Stomach (tissue), 9 donors: ENCODE results near the gene RTN4. TPM values are rescaled to one million over a fixed set of nuclear protein-coding genes. Genes with fewer than 3 reads are reported as not detected.

Experiments
- DNase-seq, 2 donors: peaks; one replicate each; pipeline versions ENCODE4 v3.0.0 to v3.0.0-alpha.2; 2013 to 2019
- H3K27ac ChIP-seq, 5 donors: fragments of 200-600 bp in 4 of 5; sonication (generic) in 4 of 5; one replicate each; pipeline ENCODE4 v1.5.1; 2013 to 2019; ENCODE audit warnings: mild to moderate bottlenecking in 1 of 5, moderate library complexity in 1 of 5
- H3K27me3 ChIP-seq, 3 donors: fragments of 200-600 bp; sonication (generic); one replicate each; pipeline ENCODE4 v1.5.1; 2017 to 2019; ENCODE audit warnings: mixed run types in 1 of 3
- H3K36me3 ChIP-seq, 4 donors: fragments of 200-600 bp; sonication (generic); 1 replicate in 3 of 4; 2 replicates in 1 of 4; pipeline ENCODE4 v1.5.1; 2016 to 2019
- H3K4me1 ChIP-seq, 4 donors: fragments of 200-600 bp; sonication (generic); one replicate each; pipeline ENCODE4 v1.5.1; 2016 to 2019
- H3K4me3 ChIP-seq, 4 donors: fragments of 200-600 bp; sonication (generic) in 3 of 4; one replicate each; pipeline ENCODE4 v1.5.1; 2016 to 2019; ENCODE audit warnings: mild to moderate bottlenecking in 1 of 4
- H3K9me3 ChIP-seq, 4 donors: fragments of 200-600 bp; sonication (generic); one replicate each; pipeline ENCODE4 v1.5.1; 2016 to 2019
- CTCF ChIP-seq, 7 experiments: fragments of 450-650 bp in 4 of 7; fragments of 200-600 bp in 3 of 7; sonication (generic) in 3 of 7; IDR thresholded peaks; one replicate each; pipeline ENCODE4 v1.5.1; 2016 to 2019; ENCODE audit warnings: antibody characterized with exemption in 7 of 7, control low read depth in 2 of 7, mild to moderate bottlenecking in 1 of 7
- EP300 ChIP-seq: sonication (generic); formaldehyde crosslinking; IDR thresholded peaks from one replicate; pipeline ENCODE4 v1.6.1; 2017; ENCODE audit warnings: antibody characterized with exemption
- POLR2A ChIP-seq, 4 donors: fragments of 450-650 bp; IDR thresholded peaks; one replicate each; pipeline ENCODE4 v1.6.1; 2016; ENCODE audit warnings: antibody characterized with exemption in 4 of 4, control low read depth in 2 of 4, mild to moderate bottlenecking in 1 of 4, moderate library complexity in 1 of 4
- POLR2AphosphoS5 ChIP-seq, 3 donors: sonication (generic); formaldehyde crosslinking; IDR thresholded peaks; one replicate each; pipeline ENCODE4 v1.6.1; 2016; ENCODE audit warnings: antibody characterized with exemption in 3 of 3
- WGBS, 5 donors: extraction: QIAGEN DNeasy Blood & Tissue Kit in 3 of 5; methylation state at CpG; one replicate each; pipeline versions ENCODE4 v1.1.5 to v1.1.7; 2013 to 2018; 5-methylcytosine and 5-hydroxymethylcytosine counted together
- intact Hi-C: fragments of 100-400 bp; cut with DNase I; formaldehyde crosslinking; loops from one replicate; pipeline ENCODE4 v1.15.1; 2023; ENCODE audit warnings: low total_unique reads
- polyA plus RNA-seq, 3 donors: library from polyadenylated mRNA; stranded (reverse); fragments of 200-250 nt; gene quantifications; one replicate each; pipeline ENCODE4 v1.2.3, GENCODE V29; 2013
- total RNA-seq, 5 donors: library from RNA; depleted of rRNA; stranded (reverse); fragments of >200 nt; gene quantifications; one replicate each; pipeline versions ENCODE4 v1.1.0 to v1.2.3, GENCODE V29; 2014 to 2016
- donor health status: healthy with polysubstance abuse.
- donor health status: Bipolar disorder and iron deficiency.
- donor health status: healthy.

The RTN4 gene
- total and polyA plus RNA-seq, 8 donors = 40.8 to 463 (median 126) TPM

- Histone ChIP-seq H3K27ac (no peak overlapping the region), H3K9me3 (no peaks in the 10 kb centered on the region), H3K4me3 (no peak overlapping the region), H3K27me3 (no peaks in the 10 kb centered on the region), H3K4me1 (peaks cover 0 to 6% (median 2%) of the 10 kb centered on the region in 4 donors), H3K36me3 (no peaks in the 10 kb centered on the region)
- WGBS, 5 donors = 91 to 95% (median 92%) methylated on average over 17 to 18 of the region's 18 CpGs
- DNase-seq = no peak
- no peak for TF ChIP-seq EP300
- no peak for TF ChIP-seq POLR2A (IDR thresholded peaks at IDR 0.05)
- no peak for TF ChIP-seq POLR2AphosphoS5 (IDR thresholded peaks at IDR 0.05)
- no peak for TF ChIP-seq CTCF (IDR thresholded peaks at IDR 0.05)
- intact Hi-C loops = no loop called here
These were observed 92.8 kb downstream of the RTN4 start for GRCh38 chr2:54957321-54957999.

GRCh38 chr2:54956111-54956627 lies 94.1 kb downstream of the RTN4 start:
- WGBS, 5 donors = 53 to 66% (median 58%) methylated on average over 2 of the region's 2 CpGs
- intact Hi-C loops = no loop called here
- TF ChIP-seq EP300 (no peak), POLR2A (IDR thresholded peaks at IDR 0.05) (no peak), POLR2AphosphoS5 (IDR thresholded peaks at IDR 0.05) (peak in 1 of 3 donors; percentile 31)
- peak overlapping the region in 2 of 5 donors; percentile 19 to 48 for H3K27ac ChIP-seq
- H3K9me3 ChIP-seq = no peaks in the 10 kb centered on the region
- peaks cover 0 to 6% (median 2%) of the 10 kb centered on the region in 4 donors for H3K4me1 ChIP-seq
- no peaks in the 10 kb centered on the region for H3K27me3 ChIP-seq
- no peak for DNase-seq
- no peak overlapping the region for H3K4me3 ChIP-seq
- H3K36me3 ChIP-seq = no peaks in the 10 kb centered on the region

GRCh38 chr2:54955358-54956110 lies 94.7 kb downstream of the RTN4 start:
- peak overlapping the region in 1 of 5 donors; percentile 48 for H3K27ac ChIP-seq
- H3K36me3 ChIP-seq = no peaks in the 10 kb centered on the region
- TF ChIP-seq CTCF (IDR thresholded peaks at IDR 0.05) = no peak
- no peak for TF ChIP-seq POLR2A (IDR thresholded peaks at IDR 0.05)
- TF ChIP-seq POLR2AphosphoS5 (IDR thresholded peaks at IDR 0.05) = no peak
- TF ChIP-seq EP300 = no peak
- H3K27me3 ChIP-seq = no peaks in the 10 kb centered on the region
- peaks cover 0 to 6% (median 2%) of the 10 kb centered on the region in 4 donors for H3K4me1 ChIP-seq
- H3K9me3 ChIP-seq = no peaks in the 10 kb centered on the region
- WGBS, 5 donors = 55 to 70% (median 61%) methylated on average over 9 of the region's 9 CpGs
- no peak for DNase-seq
- intact Hi-C loops = no loop called here
- H3K4me3 ChIP-seq = no peak overlapping the region

GRCh38 chr2:54954705-54955357 lies 95.4 kb downstream of the RTN4 start:
- Histone ChIP-seq H3K4me3 (no peak overlapping the region), H3K9me3 (no peaks in the 10 kb centered on the region), H3K27ac (no peak overlapping the region), H3K27me3 (no peaks in the 10 kb centered on the region), H3K4me1 (peaks cover 0 to 6% (median 2%) of the 10 kb centered on the region in 4 donors), H3K36me3 (no peaks in the 10 kb centered on the region)
- no peak for TF ChIP-seq POLR2A (IDR thresholded peaks at IDR 0.05)
- TF ChIP-seq POLR2AphosphoS5 (IDR thresholded peaks at IDR 0.05) = no peak
- TF ChIP-seq EP300 = no peak
- no peak for TF ChIP-seq CTCF (IDR thresholded peaks at IDR 0.05)
- intact Hi-C loops = no loop called here
- no peak for DNase-seq
- WGBS, 5 donors = 94 to 100% (median 96%) methylated on average over 3 of the region's 3 CpGs
